ENCODE data around the gene B3GNT4. TPM values are rescaled to one million over a fixed set of nuclear protein-coding genes. Genes with fewer than 3 reads are reported as not detected.

The B3GNT4 gene
- total and polyA plus RNA-seq, 2 donors (not counting 3 experiments of a cell fraction or from before 2014, with no cell fraction given): 0.11 to 0.31 TPM

DNA sequence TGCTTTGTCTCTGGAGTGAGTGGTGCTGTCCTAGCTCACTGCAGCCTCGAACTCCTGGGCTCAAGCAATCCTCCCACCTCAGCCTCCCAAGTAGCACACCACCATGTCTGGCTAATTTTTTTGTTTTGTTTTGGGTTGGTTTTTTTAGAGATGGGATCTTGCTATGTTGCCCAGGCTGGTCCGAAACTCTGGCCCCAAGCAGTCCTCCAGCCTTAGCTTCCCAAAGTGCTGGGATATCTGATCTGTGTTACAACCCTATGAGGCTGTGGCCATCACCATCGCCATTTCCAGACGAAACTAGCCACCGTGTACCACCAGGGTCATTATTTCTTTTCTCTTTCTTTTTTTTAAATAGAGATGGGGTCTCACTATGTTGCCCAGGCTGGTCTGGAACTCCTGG, 32.1 kb upstream of the B3GNT4 start:
- Histone ChIP-seq H3K27me3 (ENCODE audit: control insufficient read depth in 2 of 2, insufficient read depth in 2 of 2, low read length in 2 of 2) (peaks cover 0 to 3% of the 10 kb centered on the region in 2 experiments), H3K9ac (replicated peaks; ENCODE audit: extremely low read depth, insufficient read depth, low read length) (no peak overlapping the region), H3K9me1 (replicated peaks; ENCODE audit: control insufficient read depth, extremely low read depth, insufficient read depth, low read length) (no peaks in the 10 kb centered on the region), H3K4me1 (ENCODE audit: control insufficient read depth, extremely low read depth, insufficient read depth, low read length) (no peaks in the 10 kb centered on the region), H3K36me3 (ENCODE audit: control insufficient read depth in 2 of 2, extremely low read depth in 1 of 2, insufficient read depth in 2 of 2, low read length in 2 of 2) (no peaks in the 10 kb centered on the region), H3K9me3 (replicated peaks; ENCODE audit: control insufficient read depth, insufficient read depth, low read length) (no peaks in the 10 kb centered on the region), H3K27ac (ENCODE audit: insufficient read depth, low read depth, low read length) (no peak overlapping the region), H4K20me1 (replicated peaks; ENCODE audit: control insufficient read depth, extremely low read depth, insufficient read depth, low read length) (no peaks in the 10 kb centered on the region), H2AFZ (ENCODE audit: low read depth, low read length) (no peak overlapping the region), H3K4me2 (ENCODE audit: insufficient read depth, low read length) (no peak overlapping the region), H3K79me2 (ENCODE audit: control insufficient read depth, insufficient read depth, low read length) (no peaks in the 10 kb centered on the region), H3K4me3 (replicated peaks in 1 of 3; ENCODE audit: insufficient read depth in 1 of 3, low read depth in 1 of 3, low read length in 3 of 3) (no peak overlapping the region)
- no peak for FAIRE-seq
- POLR2A ChIA-PET: no interaction called here
- BruUV-seq (replicated peaks): no TSS peak
- intact Hi-C loops (cut with micrococcal nuclease): no loop called here
- no peak for DNase-seq (ENCODE audit: low read depth, low spot score)
- dilution Hi-C loops (cut with MboI; ENCODE audit: extremely low pct_ligation_motif_present, low sequenced_read_pairs): no loop called here
- CTCF ChIA-PET: interaction anchor here (0.6 kb wide), 1 partner anchor 19 kb away, joined by 3 read pairs; no protein-coding TSS in a partner anchor
- TF ChIP-seq FOS (IDR thresholded peaks at IDR 0.05; ENCODE audit: borderline replicate concordance, insufficient read depth, low read length): no peak
- no peak for TF ChIP-seq MYC (IDR thresholded peaks at IDR 0.05; ENCODE audit: low read depth, low read length)
- TF ChIP-seq, protein P1, sequence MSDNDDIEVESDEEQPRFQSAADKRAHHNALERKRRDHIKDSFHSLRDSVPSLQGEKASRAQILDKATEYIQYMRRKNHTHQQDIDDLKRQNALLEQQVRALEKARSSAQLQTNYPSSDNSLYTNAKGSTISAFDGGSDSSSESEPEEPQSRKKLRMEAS (IDR thresholded peaks at IDR 0.05; ENCODE audit: insufficient read depth, insufficient read length): no peak
- TF ChIP-seq, protein P2, sequence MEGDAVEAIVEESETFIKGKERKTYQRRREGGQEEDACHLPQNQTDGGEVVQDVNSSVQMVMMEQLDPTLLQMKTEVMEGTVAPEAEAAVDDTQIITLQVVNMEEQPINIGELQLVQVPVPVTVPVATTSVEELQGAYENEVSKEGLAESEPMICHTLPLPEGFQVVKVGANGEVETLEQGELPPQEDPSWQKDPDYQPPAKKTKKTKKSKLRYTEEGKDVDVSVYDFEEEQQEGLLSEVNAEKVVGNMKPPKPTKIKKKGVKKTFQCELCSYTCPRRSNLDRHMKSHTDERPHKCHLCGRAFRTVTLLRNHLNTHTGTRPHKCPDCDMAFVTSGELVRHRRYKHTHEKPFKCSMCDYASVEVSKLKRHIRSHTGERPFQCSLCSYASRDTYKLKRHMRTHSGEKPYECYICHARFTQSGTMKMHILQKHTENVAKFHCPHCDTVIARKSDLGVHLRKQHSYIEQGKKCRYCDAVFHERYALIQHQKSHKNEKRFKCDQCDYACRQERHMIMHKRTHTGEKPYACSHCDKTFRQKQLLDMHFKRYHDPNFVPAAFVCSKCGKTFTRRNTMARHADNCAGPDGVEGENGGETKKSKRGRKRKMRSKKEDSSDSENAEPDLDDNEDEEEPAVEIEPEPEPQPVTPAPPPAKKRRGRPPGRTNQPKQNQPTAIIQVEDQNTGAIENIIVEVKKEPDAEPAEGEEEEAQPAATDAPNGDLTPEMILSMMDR (IDR thresholded peaks at IDR 0.05; ENCODE audit: extremely low read depth in 1 of 2, insufficient read depth in 1 of 2, low read depth in 1 of 2, low read length in 2 of 2): no peak
- no peak for TF ChIP-seq EZH2 (IDR thresholded peaks at IDR 0.05; ENCODE audit: borderline replicate concordance, low read depth, low read length, severe bottlenecking)
- TF ChIP-seq GATA2 (IDR thresholded peaks at IDR 0.05; ENCODE audit: insufficient read depth, insufficient read length, low read depth, low read length): no peak
- TF ChIP-seq POLR2A (IDR thresholded peaks at IDR 0.05; ENCODE audit: low read depth, low read length): no peak
- TF ChIP-seq JUN (IDR thresholded peaks at IDR 0.05; ENCODE audit: borderline replicate concordance, insufficient read depth, insufficient read length, low read depth): no peak
